HFF-Myc (cell line): ENCODE measurements around the gene DDIT4.

Experiments used
- DNase-seq: peaks from one replicate; pipeline ENCODE4 v3.0.0-alpha.2; 2011; ENCODE audit warnings: low read depth; ENCODE audit errors: extremely low read depth
- H3K4me3 ChIP-seq: replicated peaks from 2 replicates; pipeline ENCODE4 v1.5.1; 2011; ENCODE audit warnings: low read depth, mild to moderate bottlenecking, control low read depth, low read length
- TF ChIP-seq, protein P1 (sequence below): IDR thresholded peaks from 2 replicates; pipeline ENCODE4 v1.5.1; 2012; ENCODE audit warnings: mild to moderate bottlenecking, low read depth, low read length, control low read depth; ENCODE audit errors: missing control alignments

DDIT4 gene

DNA sequence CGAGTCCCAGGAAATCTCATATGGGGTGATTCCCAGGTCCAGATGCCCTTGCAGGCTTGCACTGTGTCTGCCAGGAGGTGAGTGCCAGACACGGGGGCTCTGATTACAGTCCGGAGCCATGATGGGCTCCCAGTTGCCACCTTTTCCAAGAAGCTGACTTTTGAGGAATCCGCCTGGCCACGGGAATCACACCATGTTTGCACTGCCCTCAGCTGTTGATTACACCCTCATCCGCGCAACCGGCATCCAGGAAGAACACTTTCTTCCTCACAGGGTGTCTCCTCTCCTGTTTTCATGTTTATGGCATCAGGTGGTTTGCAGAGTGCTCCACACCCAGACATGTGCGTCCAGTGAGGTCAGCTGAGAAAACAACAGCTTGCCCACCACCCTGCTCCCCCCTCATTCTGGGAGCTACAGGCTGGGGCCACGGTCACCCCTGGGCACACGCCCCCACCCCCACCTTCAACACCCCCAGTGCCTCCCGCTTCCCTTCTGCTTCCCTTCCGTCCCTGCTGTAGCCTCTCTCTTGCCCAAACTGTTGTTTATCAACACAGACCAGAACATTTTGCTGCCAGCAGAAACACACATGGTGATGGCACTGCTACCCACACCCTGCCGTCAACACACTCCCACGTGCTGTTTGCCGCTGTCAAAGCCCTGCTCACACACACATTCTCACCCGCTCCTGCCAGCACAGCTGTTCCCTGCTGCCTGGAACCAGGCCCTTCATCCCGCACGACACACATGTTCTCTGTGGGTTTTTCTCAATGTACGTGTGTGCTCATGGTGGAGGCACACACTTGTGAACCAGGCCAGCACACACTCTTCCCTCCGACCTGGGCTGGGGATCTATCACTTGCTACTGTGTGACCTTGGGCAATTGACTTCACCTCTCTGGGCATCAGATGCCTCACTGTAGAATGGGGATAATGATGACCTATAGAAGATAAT lies 35.8 kb downstream of the DDIT4 start:
- TF ChIP-seq, protein P1, sequence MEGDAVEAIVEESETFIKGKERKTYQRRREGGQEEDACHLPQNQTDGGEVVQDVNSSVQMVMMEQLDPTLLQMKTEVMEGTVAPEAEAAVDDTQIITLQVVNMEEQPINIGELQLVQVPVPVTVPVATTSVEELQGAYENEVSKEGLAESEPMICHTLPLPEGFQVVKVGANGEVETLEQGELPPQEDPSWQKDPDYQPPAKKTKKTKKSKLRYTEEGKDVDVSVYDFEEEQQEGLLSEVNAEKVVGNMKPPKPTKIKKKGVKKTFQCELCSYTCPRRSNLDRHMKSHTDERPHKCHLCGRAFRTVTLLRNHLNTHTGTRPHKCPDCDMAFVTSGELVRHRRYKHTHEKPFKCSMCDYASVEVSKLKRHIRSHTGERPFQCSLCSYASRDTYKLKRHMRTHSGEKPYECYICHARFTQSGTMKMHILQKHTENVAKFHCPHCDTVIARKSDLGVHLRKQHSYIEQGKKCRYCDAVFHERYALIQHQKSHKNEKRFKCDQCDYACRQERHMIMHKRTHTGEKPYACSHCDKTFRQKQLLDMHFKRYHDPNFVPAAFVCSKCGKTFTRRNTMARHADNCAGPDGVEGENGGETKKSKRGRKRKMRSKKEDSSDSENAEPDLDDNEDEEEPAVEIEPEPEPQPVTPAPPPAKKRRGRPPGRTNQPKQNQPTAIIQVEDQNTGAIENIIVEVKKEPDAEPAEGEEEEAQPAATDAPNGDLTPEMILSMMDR: no peak
- DNase-seq: no peak
- H3K4me3 ChIP-seq: no peak overlapping the region

DNA sequence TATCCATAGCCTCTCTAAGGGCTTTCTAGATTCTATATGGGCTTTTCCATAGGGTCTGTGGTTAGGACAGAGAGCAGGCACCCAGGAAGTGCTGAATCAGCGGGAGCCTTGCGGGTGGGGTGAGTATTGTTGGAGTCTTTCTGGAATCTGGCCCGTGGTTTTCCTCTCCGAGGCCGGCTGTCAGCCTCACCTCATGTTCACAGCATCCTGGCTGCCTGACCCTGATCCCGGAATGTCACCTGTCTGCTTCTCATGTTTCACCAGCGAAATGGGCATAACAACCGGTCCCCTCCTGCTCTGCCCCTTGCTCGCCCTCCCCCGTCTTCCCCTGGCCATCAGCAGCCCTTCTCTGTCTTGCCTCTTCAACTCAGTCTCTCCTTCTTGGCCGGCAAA lies 36.5 kb downstream of the DDIT4 start:
- no peak for DNase-seq
- no peak overlapping the region for H3K4me3 ChIP-seq
- TF ChIP-seq, protein P1: no peak

DNA sequence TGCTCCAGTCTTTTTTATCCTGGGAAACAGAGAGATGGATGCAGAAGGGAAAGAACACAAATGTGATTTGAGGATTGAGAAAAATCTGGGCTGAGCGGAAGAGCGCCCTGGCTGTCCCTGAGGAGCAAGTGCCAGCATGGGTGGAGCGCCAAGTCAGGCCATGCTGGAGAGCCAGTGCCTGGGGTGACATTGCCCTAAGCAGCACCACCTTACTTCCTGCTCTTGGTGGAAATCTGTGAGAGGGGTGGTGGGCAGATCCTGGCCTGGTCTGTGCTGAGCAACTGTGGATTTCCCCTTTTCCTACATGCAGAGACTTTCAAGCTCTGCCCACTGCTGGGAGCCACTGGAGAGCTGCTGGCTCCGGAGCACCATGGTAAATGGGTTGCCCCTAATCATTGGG lies 36.9 kb downstream of the DDIT4 start:
- TF ChIP-seq, protein P1: no peak
- no peak overlapping the region for H3K4me3 ChIP-seq
- DNase-seq: no peak

DNA sequence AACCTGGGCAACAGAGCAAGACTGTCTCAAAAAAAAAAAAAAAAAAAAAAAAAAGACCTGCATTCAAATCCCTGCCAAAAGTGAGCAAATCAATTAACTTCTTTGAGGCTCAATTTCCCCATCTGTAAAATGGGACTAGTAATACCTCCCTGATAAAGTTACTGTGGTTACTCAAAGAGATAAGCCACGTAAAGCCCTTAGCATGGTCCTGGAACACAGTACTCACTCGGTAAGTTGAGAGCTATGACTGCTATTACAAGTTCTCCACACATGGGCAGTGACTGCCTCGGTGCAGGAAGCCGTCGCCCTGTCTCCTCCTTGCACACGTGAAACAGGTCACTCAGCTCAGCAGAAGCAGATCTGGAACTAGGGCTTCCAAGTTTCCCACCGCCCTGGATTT lies 37.9 kb downstream of the DDIT4 start:
- TF ChIP-seq, protein P1: no peak
- no peak for DNase-seq
- no peak overlapping the region for H3K4me3 ChIP-seq

DNA sequence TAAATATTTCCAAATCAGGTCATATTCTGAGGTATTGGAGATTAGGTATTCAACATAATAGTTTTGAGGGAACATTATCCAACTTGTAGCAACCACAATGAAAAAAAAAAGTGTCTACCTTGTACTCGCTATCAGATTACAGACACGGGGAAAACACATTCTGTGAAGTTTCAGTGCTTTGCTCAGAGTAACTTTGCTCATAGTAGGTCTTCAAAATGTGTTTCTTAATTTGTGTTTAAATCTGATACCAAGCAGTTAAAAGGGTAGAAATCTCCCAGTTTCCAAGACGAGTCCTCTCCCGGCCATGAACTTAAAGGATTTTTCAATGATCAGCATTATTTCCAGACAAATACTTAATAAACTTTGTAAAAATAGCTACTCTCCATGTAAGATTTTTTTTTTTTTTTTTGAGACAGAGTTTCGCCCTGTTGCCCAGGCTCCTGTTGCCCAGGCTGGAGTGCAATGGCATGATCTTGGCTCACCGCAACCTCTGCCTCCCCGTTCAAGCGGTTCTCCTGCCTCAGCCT lies 39.2 kb downstream of the DDIT4 start:
- no peak overlapping the region for H3K4me3 ChIP-seq
- TF ChIP-seq, protein P1: no peak
- DNase-seq: no peak

DNA sequence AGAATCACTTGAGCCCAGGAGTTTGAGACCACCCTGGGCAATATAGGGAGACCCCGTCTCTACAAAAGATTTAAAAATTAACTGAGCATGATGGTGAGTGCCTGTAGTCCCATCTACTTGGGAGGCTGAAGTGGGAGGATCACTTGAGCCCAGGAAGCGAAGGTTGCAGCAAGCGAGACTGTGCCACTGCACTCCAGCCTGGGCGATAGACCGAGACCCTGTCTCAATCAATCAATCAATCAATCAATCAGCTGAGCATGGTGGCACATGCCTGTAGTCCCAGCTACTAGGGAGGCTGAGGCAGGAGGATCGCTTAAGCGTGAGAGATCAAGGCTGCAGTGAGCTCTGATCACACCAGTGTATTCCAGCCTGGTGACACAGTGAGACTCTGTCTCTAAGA lies 40.5 kb downstream of the DDIT4 start:
- H3K4me3 ChIP-seq: no peak overlapping the region
- no peak for DNase-seq
- TF ChIP-seq, protein P1: no peak
